HG03342 (cell line): ENCODE measurements around the gene NTMT1.
"Not testable (repeated sequence)": the region's sequence is repeated elsewhere in the genome, so short reads cannot be mapped to it uniquely, and the experiment has no call there.

Experiments used
- ATAC-seq: cut with Tn5 transposase; IDR thresholded peaks from one replicate; pipeline ENCODE4 v1.9.1; 2021; ENCODE audit warnings: mild to moderate bottlenecking, moderate library complexity; ENCODE audit not compliant: unreplicated experiment

The NTMT1 gene

GRCh38 chr9:129626079-129626624 lies at the start of gene NTMT1:
Gene NTMT1, plus strand, starts transcription at chr9:129626163. Its CDS starts 6,541 bp downstream, at chr9:129632704.
- peak; percentile 70 for ATAC-seq

- ATAC-seq: no peak
Measured at GRCh38 chr9:129576546-129577543, 49.1 kb upstream of the NTMT1 start.

GRCh38 chr9:129579294-129579693 lies 46.7 kb upstream of the NTMT1 start:
- no peak for ATAC-seq

GRCh38 chr9:129580211-129580915 lies 45.6 kb upstream of the NTMT1 start:
- ATAC-seq: peak; percentile 60

- no peak for ATAC-seq
Measured at GRCh38 chr9:129581505-129582189, 44.3 kb upstream of the NTMT1 start.

GRCh38 chr9:129582855-129583254 lies 43.1 kb upstream of the NTMT1 start:
- no peak for ATAC-seq

GRCh38 chr9:129583308-129584038 lies 42.5 kb upstream of the NTMT1 start:
- ATAC-seq: no peak

- ATAC-seq: peak; percentile 43
Measured at GRCh38 chr9:129584136-129584535, 41.8 kb upstream of the NTMT1 start.

GRCh38 chr9:129585352-129585751 lies 40.6 kb upstream of the NTMT1 start:
- ATAC-seq: no peak

- no peak for ATAC-seq
Measured at GRCh38 chr9:129586245-129586644, 39.7 kb upstream of the NTMT1 start.

- ATAC-seq: no peak
Measured at GRCh38 chr9:129586685-129587084, 39.3 kb upstream of the NTMT1 start.

GRCh38 chr9:129587487-129588262 lies 38.3 kb upstream of the NTMT1 start:
- no peak for ATAC-seq

GRCh38 chr9:129590466-129590865 lies 35.5 kb upstream of the NTMT1 start:
- no peak for ATAC-seq

GRCh38 chr9:129591916-129592315 lies 34.0 kb upstream of the NTMT1 start:
- no peak for ATAC-seq

- not testable (repeated sequence) for ATAC-seq
Measured at GRCh38 chr9:129592790-129593189, 33.2 kb upstream of the NTMT1 start.

GRCh38 chr9:129594632-129595031 lies 31.3 kb upstream of the NTMT1 start:
- ATAC-seq: no peak

- no peak for ATAC-seq
Measured at GRCh38 chr9:129595311-129595741, 30.6 kb upstream of the NTMT1 start.

- no peak for ATAC-seq
Measured at GRCh38 chr9:129595903-129596540, 29.9 kb upstream of the NTMT1 start.
